A549 (cell line): ENCODE data around the gene SLC7A6OS.

Source experiments
- MAFK ChIP-seq: fragments of 450-650 bp; IDR thresholded peaks from 2 replicates; pipeline ENCODE4 v1.6.1; 2014; ENCODE audit not compliant: partially characterized antibody
- MAZ ChIP-seq: fragments of 150-350 bp; IDR thresholded peaks from 2 replicates; pipeline ENCODE4 v1.6.1; 2014; ENCODE audit warnings: antibody characterized with exemption, low read depth, low read length, borderline replicate concordance
- MYC ChIP-seq: IDR thresholded peaks from 2 replicates; pipeline ENCODE4 v1.6.1; 2012; ENCODE audit warnings: mild to moderate bottlenecking, inconsistent platforms, low read length, improper control_type of control experiment, borderline replicate concordance
- POLR2A ChIP-seq: IDR thresholded peaks from 2 replicates; pipeline ENCODE4 v1.6.1; 2012; ENCODE audit warnings: mild to moderate bottlenecking, low read length

DNA sequence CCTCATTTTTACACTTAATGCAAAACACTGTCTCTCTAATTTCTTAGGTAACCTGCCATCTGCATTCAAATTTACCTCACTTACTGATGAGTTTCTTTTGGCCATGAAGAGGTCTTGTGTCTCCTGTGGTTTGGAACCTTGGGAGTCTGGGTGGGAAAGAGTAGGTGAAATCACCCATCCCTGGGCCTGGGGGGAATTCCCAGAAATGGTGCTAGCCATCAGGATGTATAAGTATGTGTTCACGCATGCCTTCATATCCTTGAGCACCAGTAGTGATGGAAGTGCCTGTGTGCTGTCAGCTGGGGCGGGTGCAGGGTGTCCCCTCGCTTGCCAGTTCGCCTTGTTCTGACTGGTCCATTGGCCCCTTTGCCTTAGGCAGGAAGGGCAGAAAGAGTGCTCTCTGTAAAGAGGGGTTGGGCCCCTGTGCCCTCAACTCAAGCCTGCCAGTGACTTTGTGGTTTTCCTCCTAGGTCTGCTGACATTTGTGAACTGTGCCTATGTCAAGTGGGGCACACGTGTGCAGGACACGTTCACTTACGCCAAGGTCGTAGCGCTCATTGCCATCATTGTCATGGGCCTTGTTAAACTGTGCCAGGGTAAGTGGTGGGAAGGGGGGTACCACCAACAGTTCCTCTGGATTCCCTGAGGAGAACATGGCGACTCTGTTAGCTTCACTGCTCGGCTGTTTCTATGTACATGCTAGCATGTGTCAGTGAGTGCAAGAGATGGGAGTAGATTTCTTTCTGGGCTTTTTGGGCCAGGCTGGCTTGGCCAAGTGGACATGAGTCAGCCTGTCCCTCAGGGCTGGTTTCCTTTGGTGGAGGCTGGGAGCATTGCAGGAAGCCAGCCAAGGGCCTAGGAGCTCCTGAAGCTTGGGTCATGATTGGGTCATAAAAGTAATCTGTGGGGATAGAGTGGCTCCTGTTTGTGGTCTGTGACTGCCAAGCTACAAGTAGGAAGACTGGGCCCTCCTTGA is 23.2 kb downstream of the SLC7A6OS start:
- TF ChIP-seq MAZ (no peak), POLR2A (no peak), MYC (no peak), MAFK (no peak)
